ENCODE data around the gene SH3PXD2A. TPM values are rescaled to one million over a fixed set of nuclear protein-coding genes. Genes with fewer than 3 reads are reported as not detected.

SH3PXD2A gene
- total and polyA plus RNA-seq, 2 of the 4 experiments (the other 2 are of a cell fraction) = 6.3 to 23.0 TPM

DNA sequence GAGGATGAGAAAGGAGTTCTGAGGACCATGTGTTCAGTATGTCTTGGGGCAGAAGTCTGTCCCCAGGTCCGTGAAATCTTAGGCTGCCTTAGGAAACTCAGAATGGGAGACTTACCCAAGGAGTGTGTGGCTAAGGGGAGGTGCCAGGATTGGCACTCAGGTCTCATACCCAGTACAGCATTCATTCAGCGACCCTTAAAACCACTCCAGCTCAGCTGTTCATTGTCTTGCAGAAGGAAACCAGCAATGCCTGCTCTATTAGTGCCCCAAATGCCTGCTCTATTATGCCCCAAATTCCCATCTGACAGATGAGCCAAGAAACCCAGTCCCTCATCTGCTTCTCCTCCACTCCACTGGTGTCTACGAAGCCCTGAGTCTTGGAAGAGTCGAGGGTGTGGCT, 214.1 kb downstream of the SH3PXD2A start:
- H3K9me3 ChIP-seq (ENCODE audit: control insufficient read depth, insufficient read depth, low read length) = no peaks in the 10 kb centered on the region
- H3K4me3 ChIP-seq (ENCODE audit: insufficient read depth, low read depth, low read length) = no peak overlapping the region
- H3K27me3 ChIP-seq (ENCODE audit: control insufficient read depth, insufficient read depth, low read length) = no peaks in the 10 kb centered on the region
- TF ChIP-seq MXI1 (IDR thresholded peaks at IDR 0.05; ENCODE audit: borderline replicate concordance, low read depth, low read length) = no peak
- no peak for TF ChIP-seq RAD21 (IDR thresholded peaks at IDR 0.05; ENCODE audit: low read length)
- no peak for TF ChIP-seq RFX5 (IDR thresholded peaks at IDR 0.05; ENCODE audit: low read depth, low read length)
- TF ChIP-seq, protein P1, sequence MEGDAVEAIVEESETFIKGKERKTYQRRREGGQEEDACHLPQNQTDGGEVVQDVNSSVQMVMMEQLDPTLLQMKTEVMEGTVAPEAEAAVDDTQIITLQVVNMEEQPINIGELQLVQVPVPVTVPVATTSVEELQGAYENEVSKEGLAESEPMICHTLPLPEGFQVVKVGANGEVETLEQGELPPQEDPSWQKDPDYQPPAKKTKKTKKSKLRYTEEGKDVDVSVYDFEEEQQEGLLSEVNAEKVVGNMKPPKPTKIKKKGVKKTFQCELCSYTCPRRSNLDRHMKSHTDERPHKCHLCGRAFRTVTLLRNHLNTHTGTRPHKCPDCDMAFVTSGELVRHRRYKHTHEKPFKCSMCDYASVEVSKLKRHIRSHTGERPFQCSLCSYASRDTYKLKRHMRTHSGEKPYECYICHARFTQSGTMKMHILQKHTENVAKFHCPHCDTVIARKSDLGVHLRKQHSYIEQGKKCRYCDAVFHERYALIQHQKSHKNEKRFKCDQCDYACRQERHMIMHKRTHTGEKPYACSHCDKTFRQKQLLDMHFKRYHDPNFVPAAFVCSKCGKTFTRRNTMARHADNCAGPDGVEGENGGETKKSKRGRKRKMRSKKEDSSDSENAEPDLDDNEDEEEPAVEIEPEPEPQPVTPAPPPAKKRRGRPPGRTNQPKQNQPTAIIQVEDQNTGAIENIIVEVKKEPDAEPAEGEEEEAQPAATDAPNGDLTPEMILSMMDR (conservative IDR thresholded peaks at IDR 0.05; ENCODE audit: low read depth, low read length) = no peak
- TF ChIP-seq BHLHE40 (IDR thresholded peaks at IDR 0.05; ENCODE audit: low read depth, low read length) = no peak
- no peak for TF ChIP-seq FOS (IDR thresholded peaks at IDR 0.05; ENCODE audit: low read depth, low read length)
- TF ChIP-seq, protein P2, sequence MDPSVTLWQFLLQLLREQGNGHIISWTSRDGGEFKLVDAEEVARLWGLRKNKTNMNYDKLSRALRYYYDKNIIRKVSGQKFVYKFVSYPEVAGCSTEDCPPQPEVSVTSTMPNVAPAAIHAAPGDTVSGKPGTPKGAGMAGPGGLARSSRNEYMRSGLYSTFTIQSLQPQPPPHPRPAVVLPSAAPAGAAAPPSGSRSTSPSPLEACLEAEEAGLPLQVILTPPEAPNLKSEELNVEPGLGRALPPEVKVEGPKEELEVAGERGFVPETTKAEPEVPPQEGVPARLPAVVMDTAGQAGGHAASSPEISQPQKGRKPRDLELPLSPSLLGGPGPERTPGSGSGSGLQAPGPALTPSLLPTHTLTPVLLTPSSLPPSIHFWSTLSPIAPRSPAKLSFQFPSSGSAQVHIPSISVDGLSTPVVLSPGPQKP (IDR thresholded peaks at IDR 0.05; ENCODE audit: borderline replicate concordance, low read depth, low read length) = no peak
- TF ChIP-seq MAFK (IDR thresholded peaks at IDR 0.05; ENCODE audit: low read depth, low read length) = no peak
- TF ChIP-seq MAZ (IDR thresholded peaks at IDR 0.05; ENCODE audit: borderline replicate concordance, low read depth, low read length) = no peak
- no peak for TF ChIP-seq SMC3 (IDR thresholded peaks at IDR 0.05; ENCODE audit: low read depth, low read length)
- no peak for TF ChIP-seq RCOR1 (IDR thresholded peaks at IDR 0.05; ENCODE audit: insufficient replicate concordance, low read length)
- no peak for TF ChIP-seq CHD1 (IDR thresholded peaks at IDR 0.05; ENCODE audit: low read depth, low read length)
- TF ChIP-seq POLR2A (IDR thresholded peaks at IDR 0.05; ENCODE audit: low read depth, low read length) = no peak
- TF ChIP-seq CEBPB (IDR thresholded peaks at IDR 0.05; ENCODE audit: low read depth, low read length) = no peak
- TF ChIP-seq, protein P3, sequence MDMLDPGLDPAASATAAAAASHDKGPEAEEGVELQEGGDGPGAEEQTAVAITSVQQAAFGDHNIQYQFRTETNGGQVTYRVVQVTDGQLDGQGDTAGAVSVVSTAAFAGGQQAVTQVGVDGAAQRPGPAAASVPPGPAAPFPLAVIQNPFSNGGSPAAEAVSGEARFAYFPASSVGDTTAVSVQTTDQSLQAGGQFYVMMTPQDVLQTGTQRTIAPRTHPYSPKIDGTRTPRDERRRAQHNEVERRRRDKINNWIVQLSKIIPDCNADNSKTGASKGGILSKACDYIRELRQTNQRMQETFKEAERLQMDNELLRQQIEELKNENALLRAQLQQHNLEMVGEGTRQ (IDR thresholded peaks at IDR 0.05; ENCODE audit: low read depth, low read length) = no peak
- TF ChIP-seq NFE2L2 (IDR thresholded peaks at IDR 0.05; ENCODE audit: low read depth, low read length) = no peak
- H2BK120ac ChIP-seq (ENCODE audit: low read depth, low read length) = no peak overlapping the region
- no peak overlapping the region for H3K4ac ChIP-seq (ENCODE audit: low read depth, low read length)
- BruUV-seq (replicated peaks) = no TSS peak
- no peak overlapping the region for H2BK20ac ChIP-seq (ENCODE audit: low read depth, low read length)
- peaks cover 64% of the 10 kb centered on the region for H3K9me1 ChIP-seq (ENCODE audit: insufficient read depth, low read length)
- no peak for DNase-seq
- H3K9ac ChIP-seq (ENCODE audit: low read depth, low read length) = no peak overlapping the region
- ChIA-PET POLR2A (ENCODE audit: unreplicated experiment) (no interaction called here), CTCF (no interaction called here)
- in situ Hi-C loops (cut with MboI; ENCODE audit: low sequenced_read_pairs) (no loop called here), intact Hi-C loops (cut with micrococcal nuclease) (no loop called here), dilution Hi-C loops (cut with HindIII; ENCODE audit: low sequenced_read_pairs, unreplicated experiment) (no loop called here)
- H2AK5ac ChIP-seq (ENCODE audit: low read depth, low read length) = peak overlapping the region; percentile 31
- no peak overlapping the region for H3K4me2 ChIP-seq (ENCODE audit: low read depth, low read length)
- H3K36me3 ChIP-seq (ENCODE audit: control insufficient read depth, insufficient read depth, low read length) = peaks cover 15% of the 10 kb centered on the region
- no peak overlapping the region for H3K14ac ChIP-seq (replicated peaks; ENCODE audit: low read depth, low read length)
- no CpG with 5 or more reads among the region's 4 CpGs for WGBS, 2 experiments (ENCODE audit: extremely low coverage in 2 of 2, insufficient read length in 1 of 2)
- no peak overlapping the region for H4K91ac ChIP-seq (ENCODE audit: insufficient read depth, low read depth, low read length)
- no peak overlapping the region for H3K18ac ChIP-seq (ENCODE audit: low read depth, low read length)
- peaks cover 58 to 92% of the 10 kb centered on the region in 2 experiments for H3K79me1 ChIP-seq (ENCODE audit: low read depth in 1 of 2, low read length in 2 of 2)
- H2AK9ac ChIP-seq (replicated peaks; ENCODE audit: low read depth, low read length, poor library complexity) = peak overlapping the region; percentile 35
- no peak overlapping the region for H2AFZ ChIP-seq (replicated peaks; ENCODE audit: low read length, poor library complexity)
- no peak overlapping the region for H3K56ac ChIP-seq (ENCODE audit: extremely low read depth, insufficient read depth, low read length)
- ATAC-seq (ENCODE audit: low read depth) = no peak
- H4K20me1 ChIP-seq (ENCODE audit: insufficient read depth, low read length) = peaks cover 61% of the 10 kb centered on the region
- no peak overlapping the region for H2BK15ac ChIP-seq (ENCODE audit: low read depth, low read length)
- H3K4me1 ChIP-seq (ENCODE audit: control insufficient read depth, insufficient read depth, low read length) = peaks cover 37% of the 10 kb centered on the region
- H3K23ac ChIP-seq (ENCODE audit: low read depth, low read length) = no peak overlapping the region
- no peak overlapping the region for H3K27ac ChIP-seq (ENCODE audit: insufficient read depth, low read length)
- no peak overlapping the region for H4K8ac ChIP-seq (ENCODE audit: low read depth in 2 of 2, low read length in 2 of 2)
- H4K5ac ChIP-seq (ENCODE audit: low read depth, low read length) = no peak overlapping the region
- no peak overlapping the region for H2BK5ac ChIP-seq (ENCODE audit: low read depth, low read length, poor library complexity, severe bottlenecking)
